K562 (cell line): ENCODE results near the gene POLRMT. TPM values are rescaled to one million over a fixed set of nuclear protein-coding genes. Genes with fewer than 3 reads are reported as not detected.

Experiments
- CBFA2T2 ChIP-seq: fragments of 450-650 bp; conservative IDR thresholded peaks from 2 replicates; pipeline ENCODE4 v1.6.1; 2017; ENCODE audit warnings: mild to moderate bottlenecking
- CBX8 ChIP-seq: fragments of 200-600 bp; sonication (generic); IDR thresholded peaks from 2 replicates; pipeline ENCODE4 v1.6.1; 2012; ENCODE audit warnings: borderline replicate concordance, mixed run types, low read depth, mild to moderate bottlenecking, moderate library complexity, mixed read lengths, low read length, control low read depth, inconsistent platforms; ENCODE audit not compliant: poor library complexity, severe bottlenecking; ENCODE audit errors: extremely low read depth
- CC2D1A ChIP-seq: fragments of 450-650 bp; IDR thresholded peaks from 2 replicates; pipeline ENCODE4 v1.6.1; 2017; ENCODE audit warnings: mild to moderate bottlenecking
- CREBBP ChIP-seq: IDR thresholded peaks from one replicate; pipeline ENCODE4 v1.6.1; 2012; ENCODE audit warnings: low read depth, mild to moderate bottlenecking, control low read depth, inconsistent platforms, low read length
- E2F1 ChIP-seq: sonication (generic); formaldehyde crosslinking; IDR thresholded peaks from 2 replicates; pipeline ENCODE4 v1.8.1; 2023; ENCODE audit warnings: mild to moderate bottlenecking, missing genetic modification reagents, moderate library complexity
- ELF4 ChIP-seq: fragments of 450-650 bp; formaldehyde crosslinking; IDR thresholded peaks from 2 replicates; pipeline ENCODE4 v1.4.0; 2022; ENCODE audit warnings: missing genetic modification characterization
- FOXJ3 ChIP-seq: sonication (generic); formaldehyde crosslinking; IDR thresholded peaks from 2 replicates; pipeline ENCODE4 v1.4.0; 2020; ENCODE audit warnings: mild to moderate bottlenecking, missing genetic modification reagents
- HDAC2 ChIP-seq: fragments of 450-650 bp; IDR thresholded peaks from 2 replicates; pipeline ENCODE4 v1.6.1; 2016; ENCODE audit warnings: mild to moderate bottlenecking
- RFX7 ChIP-seq: fragments of 250-450 bp; sonication (Bioruptor Pico); IDR thresholded peaks from 2 replicates; pipeline ENCODE4 v1.5.1; 2021; ENCODE audit warnings: mild to moderate bottlenecking
- SAFB2 ChIP-seq: fragments of 200-400 bp; formaldehyde crosslinking; IDR thresholded peaks from 2 replicates; pipeline ENCODE4 v1.6.1; 2018; ENCODE audit warnings: borderline replicate concordance, low read length, low read depth, moderate library complexity; ENCODE audit not compliant: severe bottlenecking
- SMAD3 ChIP-seq: fragments of 450-650 bp; formaldehyde crosslinking; conservative IDR thresholded peaks from 2 replicates; pipeline ENCODE4 v1.4.0; 2020; ENCODE audit warnings: mild to moderate bottlenecking
- SPI1 ChIP-seq: IDR thresholded peaks from 2 replicates; pipeline ENCODE4 v1.6.1; 2011; ENCODE audit warnings: low read depth, low read length, control low read depth, borderline replicate concordance
- XRCC3 ChIP-seq: fragments of 450-650 bp; IDR thresholded peaks from 2 replicates; pipeline ENCODE4 v1.6.1; 2017; ENCODE audit warnings: mild to moderate bottlenecking, moderate library complexity
- XRCC5 ChIP-seq: fragments of 200-400 bp; formaldehyde crosslinking; IDR thresholded peaks from 2 replicates; pipeline ENCODE4 v1.6.1; 2017; ENCODE audit warnings: low read depth, mild to moderate bottlenecking, low read length
- ZBTB49 ChIP-seq: sonication (generic); formaldehyde crosslinking; IDR thresholded peaks from 2 replicates; pipeline ENCODE4 v1.8.0; 2022; ENCODE audit warnings: missing genetic modification reagents, mild to moderate bottlenecking, borderline replicate concordance
- ZFP1 ChIP-seq: fragments of 450-650 bp; formaldehyde crosslinking; IDR thresholded peaks from 2 replicates; pipeline ENCODE4 v1.4.0; 2020; ENCODE audit warnings: mild to moderate bottlenecking, mixed read lengths
- ZFX ChIP-seq: sonication (generic); formaldehyde crosslinking; IDR thresholded peaks from 2 replicates; pipeline ENCODE4 v1.8.0; 2022; ENCODE audit warnings: mild to moderate bottlenecking, missing genetic modification reagents, moderate library complexity
- ZNF12 ChIP-seq: sonication (generic); formaldehyde crosslinking; IDR thresholded peaks from 2 replicates; pipeline ENCODE4 v1.4.0; 2020; ENCODE audit warnings: mild to moderate bottlenecking, missing genetic modification reagents
- ZNF324 ChIP-seq: fragments of 250-450 bp; sonication (Bioruptor Pico); IDR thresholded peaks from 2 replicates; pipeline ENCODE4 v1.4.0; 2020; ENCODE audit warnings: mild to moderate bottlenecking
- ZNF41 ChIP-seq: fragments of 250-450 bp; sonication (Bioruptor Pico); conservative IDR thresholded peaks from 2 replicates; pipeline ENCODE4 v1.4.0; 2020; ENCODE audit warnings: mild to moderate bottlenecking
- polyA plus RNA-seq, 8 experiments: library from polyadenylated mRNA; depleted of rRNA in 4 of 8; stranded (reverse) in 5 of 8; unstranded in 3 of 8; fragments of >200 nt; fragmentation: Nextera tagmentation in 2 of 8; fragmentation: Illumina TruSeq in 1 of 8; extraction: Ambion mirVana in 2 of 8; extraction: Trizol in 1 of 8; gene quantifications; 2 replicates each; pipeline versions ENCODE4 v1.2.1 to v1.2.3, GENCODE V29; 2011 to 2014; ENCODE audit warnings: inconsistent platforms in 1 of 8, missing spikeins in 1 of 8
- total RNA-seq, 7 experiments: library from RNA; depleted of rRNA in 6 of 7; stranded (reverse); fragments of >200 nt in 6 of 7; fragmentation: Illumina TruSeq in 2 of 7; extraction: Trizol in 2 of 7; gene quantifications; 2 replicates each; pipeline versions ENCODE4 v1.2.1 to v1.2.3, GENCODE V29; 2011 to 2021; ENCODE audit warnings: low replicate concordance in 1 of 7
- TF ChIP-seq, protein P1 (sequence below): fragments of 250-450 bp; sonication (Bioruptor Pico); IDR thresholded peaks from 2 replicates; pipeline ENCODE4 v1.4.0; 2020; ENCODE audit warnings: borderline replicate concordance
- TF ChIP-seq, protein P2 (sequence below): sonication (generic); formaldehyde crosslinking; IDR thresholded peaks from 2 replicates; pipeline ENCODE4 v1.8.1; 2023; ENCODE audit warnings: mild to moderate bottlenecking, missing genetic modification reagents

Gene POLRMT
- total and polyA plus RNA-seq, 9 of the 15 experiments (the other 6 are each of a cell fraction or from before 2014, with no cell fraction given), result 30.3 to 144 (median 68.0) TPM

DNA sequence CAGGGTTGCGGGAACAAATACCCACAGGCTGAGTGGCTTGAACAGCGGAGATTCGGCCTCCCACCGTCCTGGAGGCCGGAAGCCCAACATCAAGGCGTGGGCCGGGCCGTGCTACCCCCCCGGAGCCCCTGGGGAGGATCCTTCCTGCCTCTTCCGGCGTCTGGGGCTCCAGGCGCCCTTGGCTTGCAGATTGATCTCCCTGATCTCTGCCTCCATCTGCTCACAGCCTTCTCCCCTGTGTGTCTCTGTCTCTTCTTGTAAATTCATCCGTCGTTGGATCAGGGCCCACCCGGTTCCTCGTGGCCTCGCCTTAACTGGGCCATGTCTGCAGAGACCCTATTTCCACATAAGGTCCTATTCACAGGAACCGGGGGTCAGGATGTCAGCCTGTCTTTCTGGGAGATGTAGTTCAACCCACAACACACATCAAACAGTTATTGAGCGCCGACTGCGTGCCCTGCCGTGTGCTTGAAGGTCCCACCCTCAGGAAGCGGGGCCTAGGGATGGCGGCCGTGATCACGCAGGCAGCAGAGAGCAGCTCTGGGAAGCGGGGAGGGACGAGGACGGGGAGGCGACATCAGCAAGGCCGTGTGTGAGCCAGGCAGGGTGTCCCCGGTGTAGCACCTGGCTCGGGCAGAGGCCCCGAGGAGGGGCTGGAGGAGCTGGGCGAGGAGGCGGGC lies 22.4 kb downstream of the POLRMT start (continued):
- TF ChIP-seq E2F1 (no peak), RFX7 (CRISPR knock-in tag) (no peak), XRCC3 (no peak), ELF4 (CRISPR knock-in tag) (0 out of 2 replicates have a peak, but pooled peaks have one; percentile 34), ZFX (CRISPR knock-in tag) (peak; percentile 61), ZFP1 (no peak), XRCC5 (peak; percentile 10; the same call in 1 of the 2 replicates), CBFA2T2 (peak; percentile 56), SAFB2 (no peak), ZNF12 (no peak), ZNF41 (no peak), ZBTB49 (CRISPR knock-in tag) (no peak), CREBBP (no peak), SPI1 (no peak), CC2D1A (peak; percentile 21; the same call in 1 of the 2 replicates), SMAD3 (CRISPR knock-in tag) (no peak), FOXJ3 (no peak), ZNF324 (CRISPR knock-in tag) (no peak), CBX8 (no peak), HDAC2 (peak; percentile 53)
- TF ChIP-seq, protein P1, sequence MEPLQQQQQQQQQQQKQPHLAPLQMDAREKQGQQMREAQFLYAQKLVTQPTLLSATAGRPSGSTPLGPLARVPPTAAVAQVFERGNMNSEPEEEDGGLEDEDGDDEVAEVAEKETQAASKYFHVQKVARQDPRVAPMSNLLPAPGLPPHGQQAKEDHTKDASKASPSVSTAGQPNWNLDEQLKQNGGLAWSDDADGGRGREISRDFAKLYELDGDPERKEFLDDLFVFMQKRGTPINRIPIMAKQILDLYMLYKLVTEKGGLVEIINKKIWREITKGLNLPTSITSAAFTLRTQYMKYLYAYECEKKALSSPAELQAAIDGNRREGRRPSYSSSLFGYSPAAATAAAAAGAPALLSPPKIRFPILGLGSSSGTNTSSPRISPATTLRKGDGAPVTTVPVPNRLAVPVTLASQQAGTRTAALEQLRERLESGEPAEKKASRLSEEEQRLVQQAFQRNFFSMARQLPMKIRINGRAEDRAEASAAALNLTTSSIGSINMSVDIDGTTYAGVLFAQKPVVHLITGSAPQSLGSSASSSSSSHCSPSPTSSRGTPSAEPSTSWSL (CRISPR knock-in tag), result no peak
- TF ChIP-seq, protein P2, sequence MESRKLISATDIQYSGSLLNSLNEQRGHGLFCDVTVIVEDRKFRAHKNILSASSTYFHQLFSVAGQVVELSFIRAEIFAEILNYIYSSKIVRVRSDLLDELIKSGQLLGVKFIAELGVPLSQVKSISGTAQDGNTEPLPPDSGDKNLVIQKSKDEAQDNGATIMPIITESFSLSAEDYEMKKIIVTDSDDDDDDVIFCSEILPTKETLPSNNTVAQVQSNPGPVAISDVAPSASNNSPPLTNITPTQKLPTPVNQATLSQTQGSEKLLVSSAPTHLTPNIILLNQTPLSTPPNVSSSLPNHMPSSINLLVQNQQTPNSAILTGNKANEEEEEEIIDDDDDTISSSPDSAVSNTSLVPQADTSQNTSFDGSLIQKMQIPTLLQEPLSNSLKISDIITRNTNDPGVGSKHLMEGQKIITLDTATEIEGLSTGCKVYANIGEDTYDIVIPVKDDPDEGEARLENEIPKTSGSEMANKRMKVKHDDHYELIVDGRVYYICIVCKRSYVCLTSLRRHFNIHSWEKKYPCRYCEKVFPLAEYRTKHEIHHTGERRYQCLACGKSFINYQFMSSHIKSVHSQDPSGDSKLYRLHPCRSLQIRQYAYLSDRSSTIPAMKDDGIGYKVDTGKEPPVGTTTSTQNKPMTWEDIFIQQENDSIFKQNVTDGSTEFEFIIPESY (CRISPR knock-in tag), result peak; percentile 86; the same call in 1 of the 2 replicates
